Measurements from ENCODE around the gene LAMP1.

LAMP1 gene

GRCh38 chr13:113273321-113273720 is 23.7 kb upstream of the LAMP1 start:
- Histone ChIP-seq H3K36me3 (no peaks in the 10 kb centered on the region), H3K9me3 (no peaks in the 10 kb centered on the region), H3K27ac (no peak overlapping the region), H3K27me3 (peaks cover 4% of the 10 kb centered on the region; the same call in 1 of the 2 replicates), H3K9ac (peak overlapping the region; percentile 3; the same call in 1 of the 2 replicates), H3K4me3 (no peak overlapping the region), H3K4me1 (peaks cover 23% of the 10 kb centered on the region), H3K4me2 (peak overlapping the region; percentile 36), H4K20me1 (no peaks in the 10 kb centered on the region)
- TF ChIP-seq Cebpa-rat (IDR thresholded peaks at IDR 0.05), result no peak

GRCh38 chr13:113273851-113274590 is 23.0 kb upstream of the LAMP1 start:
- Histone ChIP-seq H3K36me3 (no peaks in the 10 kb centered on the region), H3K27me3 (peaks cover 4% of the 10 kb centered on the region; the same call in 1 of the 2 replicates), H4K20me1 (no peaks in the 10 kb centered on the region), H3K27ac (no peak overlapping the region), H3K4me2 (peak overlapping the region; percentile 36), H3K4me3 (no peak overlapping the region), H3K9me3 (no peaks in the 10 kb centered on the region), H3K9ac (peak overlapping the region; percentile 3; the same call in 1 of the 2 replicates), H3K4me1 (peaks cover 23% of the 10 kb centered on the region)
- no peak for TF ChIP-seq Cebpa-rat (IDR thresholded peaks at IDR 0.05)

- Histone ChIP-seq H3K4me1 (peaks cover 23% of the 10 kb centered on the region), H3K27me3 (peaks cover 4% of the 10 kb centered on the region; the same call in 1 of the 2 replicates), H4K20me1 (no peaks in the 10 kb centered on the region), H3K9ac (no peak overlapping the region), H3K4me2 (no peak overlapping the region), H3K4me3 (no peak overlapping the region), H3K9me3 (no peaks in the 10 kb centered on the region), H3K36me3 (no peaks in the 10 kb centered on the region), H3K27ac (no peak overlapping the region)
- no peak for TF ChIP-seq Cebpa-rat (IDR thresholded peaks at IDR 0.05)
Observed at GRCh38 chr13:113274721-113275120, 22.3 kb upstream of the LAMP1 start.

GRCh38 chr13:113275387-113275786 is 21.7 kb upstream of the LAMP1 start:
- H3K4me2 ChIP-seq, result peak overlapping the region; percentile 50
- peaks cover 4% of the 10 kb centered on the region; the same call in 1 of the 2 replicates for H3K27me3 ChIP-seq
- no peak overlapping the region for H3K27ac ChIP-seq
- H3K9me3 ChIP-seq, result no peaks in the 10 kb centered on the region
- no peak overlapping the region for H3K4me3 ChIP-seq
- H3K36me3 ChIP-seq, result no peaks in the 10 kb centered on the region
- H4K20me1 ChIP-seq, result no peaks in the 10 kb centered on the region
- H3K9ac ChIP-seq, result no peak overlapping the region
- peaks cover 23% of the 10 kb centered on the region for H3K4me1 ChIP-seq
- no peak for TF ChIP-seq Cebpa-rat (IDR thresholded peaks at IDR 0.05)

- H3K4me1 ChIP-seq, result peaks cover 8% of the 10 kb centered on the region
- no peaks in the 10 kb centered on the region for H3K27me3 ChIP-seq
- no peaks in the 10 kb centered on the region for H4K20me1 ChIP-seq
- H3K4me3 ChIP-seq, result no peak overlapping the region
- no peak overlapping the region for H3K9ac ChIP-seq
- TF ChIP-seq Cebpa-rat (IDR thresholded peaks at IDR 0.05), result no peak
- no peaks in the 10 kb centered on the region for H3K9me3 ChIP-seq
- no peaks in the 10 kb centered on the region for H3K36me3 ChIP-seq
- H3K4me2 ChIP-seq, result no peak overlapping the region
- no peak overlapping the region for H3K27ac ChIP-seq
Observed at GRCh38 chr13:113280126-113280525, 16.9 kb upstream of the LAMP1 start.

GRCh38 chr13:113283904-113284303 is 13.1 kb upstream of the LAMP1 start:
- TF ChIP-seq Cebpa-rat (IDR thresholded peaks at IDR 0.05), result no peak
- Histone ChIP-seq H3K9me3 (no peaks in the 10 kb centered on the region), H3K27me3 (no peaks in the 10 kb centered on the region; the same call in 1 of the 2 replicates), H4K20me1 (no peaks in the 10 kb centered on the region), H3K9ac (no peak overlapping the region), H3K4me1 (no peaks in the 10 kb centered on the region), H3K36me3 (no peaks in the 10 kb centered on the region), H3K4me2 (no peak overlapping the region), H3K4me3 (no peak overlapping the region), H3K27ac (no peak overlapping the region)

- H3K27ac ChIP-seq, result no peak overlapping the region
Observed at GRCh38 chr13:113288880-113289279, 8.2 kb upstream of the LAMP1 start.

GRCh38 chr13:113291129-113291528 is 5.9 kb upstream of the LAMP1 start:
- Histone ChIP-seq H4K20me1 (no peaks in the 10 kb centered on the region), H3K4me1 (peaks cover 15% of the 10 kb centered on the region), H3K9me3 (no peaks in the 10 kb centered on the region), H3K4me2 (no peak overlapping the region), H3K27ac (no peak overlapping the region), H3K27me3 (peaks cover 50% of the 10 kb centered on the region), H3K9ac (no peak overlapping the region), H3K36me3 (no peaks in the 10 kb centered on the region), H3K4me3 (no peak overlapping the region)
- TF ChIP-seq Cebpa-rat (IDR thresholded peaks at IDR 0.05), result no peak

More at GRCh38 chr13:113288880-113289279, 8.2 kb upstream of the LAMP1 start:
- Histone ChIP-seq H3K36me3 (no peaks in the 10 kb centered on the region), H3K9ac (no peak overlapping the region), H3K4me3 (no peak overlapping the region), H3K4me1 (peaks cover 8% of the 10 kb centered on the region; the same call in 1 of the 2 replicates), H3K4me2 (no peak overlapping the region), H3K27me3 (peaks cover 42% of the 10 kb centered on the region), H4K20me1 (no peaks in the 10 kb centered on the region), H3K9me3 (no peaks in the 10 kb centered on the region)
- no peak for TF ChIP-seq Cebpa-rat (IDR thresholded peaks at IDR 0.05)

GRCh38 chr13:113292021-113292862 is 4.8 kb upstream of the LAMP1 start:
- Histone ChIP-seq H3K36me3 (no peaks in the 10 kb centered on the region), H3K27me3 (peaks cover 50% of the 10 kb centered on the region), H3K9me3 (no peaks in the 10 kb centered on the region), H3K4me2 (peak overlapping the region; percentile 48; the same call in 1 of the 2 replicates), H3K4me3 (no peak overlapping the region; the same call in 1 of the 2 replicates), H3K4me1 (peaks cover 20% of the 10 kb centered on the region), H4K20me1 (no peaks in the 10 kb centered on the region), H3K27ac (no peak overlapping the region), H3K9ac (no peak overlapping the region)
- no peak for TF ChIP-seq Cebpa-rat (IDR thresholded peaks at IDR 0.05)

GRCh38 chr13:113293686-113294085 is 3.4 kb upstream of the LAMP1 start:
- no peak overlapping the region for H3K4me2 ChIP-seq
- no peaks in the 10 kb centered on the region for H3K9me3 ChIP-seq
- H3K9ac ChIP-seq, result no peak overlapping the region
- H3K36me3 ChIP-seq, result 0 out of 2 replicates have a peak, but pooled peaks cover 3% of the 10 kb centered on the region
- no peak overlapping the region for H3K27ac ChIP-seq
- H3K4me3 ChIP-seq, result no peak overlapping the region
- peaks cover 13% of the 10 kb centered on the region for H4K20me1 ChIP-seq
- TF ChIP-seq Cebpa-rat (IDR thresholded peaks at IDR 0.05), result no peak
- peaks cover 31% of the 10 kb centered on the region for H3K4me1 ChIP-seq
- H3K27me3 ChIP-seq, result peaks cover 50% of the 10 kb centered on the region
